ENCODE measurements around the gene MC1R. TPM values are rescaled to one million over a fixed set of nuclear protein-coding genes. Genes with fewer than 3 reads are reported as not detected.

Gene MC1R
- total RNA-seq (2021) = 3.4 to 3.8 TPM (median 3.5 TPM) in 3 replicates
- Bru-seq, nascent RNA = percentile 33 among the genes with signal in this experiment
- long read RNA-seq, experiment 1, transcript MC1R-202 (1 exons, 3,099 nt) = major isoform, 9 of 9 reads
- long read RNA-seq, experiment 1, partial matches to known transcripts = 0 of 9 reads
- long read RNA-seq, experiment 1, other reads (novel, unspliced or antisense) = 0 of 9 reads
- long read RNA-seq, experiment 2, partial matches to known transcripts = 0 of 2 reads
- long read RNA-seq, experiment 2, other reads (novel, unspliced or antisense) = 0 of 2 reads
- long read RNA-seq, experiment 3 = 0 reads

GRCh38 chr16:89918453-89919347 lies at the start of gene MC1R:
MC1R (plus strand) TSS chr16:89918862; CDS start chr16:89919259, 397 bp downstream.
- no peaks in the 10 kb centered on the region for H3K36me3 Mint-ChIP-seq
- H3K4me3 Mint-ChIP-seq = peak within 1 kb of the TSS; percentile 75
- H3K9me3 Mint-ChIP-seq = no peaks in the 10 kb centered on the region
- DNase-seq (ENCODE audit: low spot score) (peak; percentile 48), ATAC-seq (peak; percentile 14)
- ChIA-PET CTCF (interaction anchor here (0.8 to 2.1 kb wide), 10 partner anchors 9 to 218 kb away, joined by 3 to 29 read pairs (median 4); partner anchors contain the start of gene SPIRE2), POLR2A (interaction anchor here (1.1 to 1.3 kb wide), 3 partner anchors 9 to 54 kb away, joined by 3 to 6 read pairs (median 5); no protein-coding TSS in a partner anchor)
- TF ChIP-seq JUN (CRISPR knock-in tag; IDR thresholded peaks at IDR 0.05) (no peak), SMAD4 (CRISPR knock-in tag; IDR thresholded peaks at IDR 0.05) (no peak), ZNF423 (CRISPR knock-in tag; IDR thresholded peaks at IDR 0.05) (peak; percentile 75), NR2C2 (CRISPR knock-in tag; IDR thresholded peaks at IDR 0.05) (no peak), GRHL2 (CRISPR knock-in tag; IDR thresholded peaks at IDR 0.05; ENCODE audit: insufficient replicate concordance, severe bottlenecking) (no peak), SMAD3 (CRISPR knock-in tag; IDR thresholded peaks at IDR 0.05; ENCODE audit: borderline replicate concordance) (no peak), ZNF232 (CRISPR knock-in tag; IDR thresholded peaks at IDR 0.05) (no peak), STAT6 (CRISPR knock-in tag; conservative IDR thresholded peaks at IDR 0.05; ENCODE audit: low read depth) (no peak), GABPB1 (CRISPR knock-in tag; IDR thresholded peaks at IDR 0.05) (peak; percentile 52; the same call in 1 of the 2 replicates), CBFB (CRISPR knock-in tag; IDR thresholded peaks at IDR 0.05; ENCODE audit: low read depth) (no peak)
- TF ChIP-seq, protein P1, sequence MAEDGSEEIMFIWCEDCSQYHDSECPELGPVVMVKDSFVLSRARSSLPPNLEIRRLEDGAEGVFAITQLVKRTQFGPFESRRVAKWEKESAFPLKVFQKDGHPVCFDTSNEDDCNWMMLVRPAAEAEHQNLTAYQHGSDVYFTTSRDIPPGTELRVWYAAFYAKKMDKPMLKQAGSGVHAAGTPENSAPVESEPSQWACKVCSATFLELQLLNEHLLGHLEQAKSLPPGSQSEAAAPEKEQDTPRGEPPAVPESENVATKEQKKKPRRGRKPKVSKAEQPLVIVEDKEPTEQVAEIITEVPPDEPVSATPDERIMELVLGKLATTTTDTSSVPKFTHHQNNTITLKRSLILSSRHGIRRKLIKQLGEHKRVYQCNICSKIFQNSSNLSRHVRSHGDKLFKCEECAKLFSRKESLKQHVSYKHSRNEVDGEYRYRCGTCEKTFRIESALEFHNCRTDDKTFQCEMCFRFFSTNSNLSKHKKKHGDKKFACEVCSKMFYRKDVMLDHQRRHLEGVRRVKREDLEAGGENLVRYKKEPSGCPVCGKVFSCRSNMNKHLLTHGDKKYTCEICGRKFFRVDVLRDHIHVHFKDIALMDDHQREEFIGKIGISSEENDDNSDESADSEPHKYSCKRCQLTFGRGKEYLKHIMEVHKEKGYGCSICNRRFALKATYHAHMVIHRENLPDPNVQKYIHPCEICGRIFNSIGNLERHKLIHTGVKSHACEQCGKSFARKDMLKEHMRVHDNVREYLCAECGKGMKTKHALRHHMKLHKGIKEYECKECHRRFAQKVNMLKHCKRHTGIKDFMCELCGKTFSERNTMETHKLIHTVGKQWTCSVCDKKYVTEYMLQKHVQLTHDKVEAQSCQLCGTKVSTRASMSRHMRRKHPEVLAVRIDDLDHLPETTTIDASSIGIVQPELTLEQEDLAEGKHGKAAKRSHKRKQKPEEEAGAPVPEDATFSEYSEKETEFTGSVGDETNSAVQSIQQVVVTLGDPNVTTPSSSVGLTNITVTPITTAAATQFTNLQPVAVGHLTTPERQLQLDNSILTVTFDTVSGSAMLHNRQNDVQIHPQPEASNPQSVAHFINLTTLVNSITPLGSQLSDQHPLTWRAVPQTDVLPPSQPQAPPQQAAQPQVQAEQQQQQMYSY (CRISPR knock-in tag; IDR thresholded peaks at IDR 0.05) = no peak
- TF ChIP-seq, protein P2, sequence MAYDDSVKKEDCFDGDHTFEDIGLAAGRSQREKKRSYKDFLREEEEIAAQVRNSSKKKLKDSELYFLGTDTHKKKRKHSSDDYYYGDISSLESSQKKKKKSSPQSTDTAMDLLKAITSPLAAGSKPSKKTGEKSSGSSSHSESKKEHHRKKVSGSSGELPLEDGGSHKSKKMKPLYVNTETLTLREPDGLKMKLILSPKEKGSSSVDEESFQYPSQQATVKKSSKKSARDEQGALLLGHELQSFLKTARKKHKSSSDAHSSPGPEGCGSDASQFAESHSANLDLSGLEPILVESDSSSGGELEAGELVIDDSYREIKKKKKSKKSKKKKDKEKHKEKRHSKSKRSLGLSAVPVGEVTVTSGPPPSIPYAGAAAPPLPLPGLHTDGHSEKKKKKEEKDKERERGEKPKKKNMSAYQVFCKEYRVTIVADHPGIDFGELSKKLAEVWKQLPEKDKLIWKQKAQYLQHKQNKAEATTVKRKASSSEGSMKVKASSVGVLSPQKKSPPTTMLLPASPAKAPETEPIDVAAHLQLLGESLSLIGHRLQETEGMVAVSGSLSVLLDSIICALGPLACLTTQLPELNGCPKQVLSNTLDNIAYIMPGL (CRISPR knock-in tag; IDR thresholded peaks at IDR 0.05) = no peak
- TF ChIP-seq, protein P3, sequence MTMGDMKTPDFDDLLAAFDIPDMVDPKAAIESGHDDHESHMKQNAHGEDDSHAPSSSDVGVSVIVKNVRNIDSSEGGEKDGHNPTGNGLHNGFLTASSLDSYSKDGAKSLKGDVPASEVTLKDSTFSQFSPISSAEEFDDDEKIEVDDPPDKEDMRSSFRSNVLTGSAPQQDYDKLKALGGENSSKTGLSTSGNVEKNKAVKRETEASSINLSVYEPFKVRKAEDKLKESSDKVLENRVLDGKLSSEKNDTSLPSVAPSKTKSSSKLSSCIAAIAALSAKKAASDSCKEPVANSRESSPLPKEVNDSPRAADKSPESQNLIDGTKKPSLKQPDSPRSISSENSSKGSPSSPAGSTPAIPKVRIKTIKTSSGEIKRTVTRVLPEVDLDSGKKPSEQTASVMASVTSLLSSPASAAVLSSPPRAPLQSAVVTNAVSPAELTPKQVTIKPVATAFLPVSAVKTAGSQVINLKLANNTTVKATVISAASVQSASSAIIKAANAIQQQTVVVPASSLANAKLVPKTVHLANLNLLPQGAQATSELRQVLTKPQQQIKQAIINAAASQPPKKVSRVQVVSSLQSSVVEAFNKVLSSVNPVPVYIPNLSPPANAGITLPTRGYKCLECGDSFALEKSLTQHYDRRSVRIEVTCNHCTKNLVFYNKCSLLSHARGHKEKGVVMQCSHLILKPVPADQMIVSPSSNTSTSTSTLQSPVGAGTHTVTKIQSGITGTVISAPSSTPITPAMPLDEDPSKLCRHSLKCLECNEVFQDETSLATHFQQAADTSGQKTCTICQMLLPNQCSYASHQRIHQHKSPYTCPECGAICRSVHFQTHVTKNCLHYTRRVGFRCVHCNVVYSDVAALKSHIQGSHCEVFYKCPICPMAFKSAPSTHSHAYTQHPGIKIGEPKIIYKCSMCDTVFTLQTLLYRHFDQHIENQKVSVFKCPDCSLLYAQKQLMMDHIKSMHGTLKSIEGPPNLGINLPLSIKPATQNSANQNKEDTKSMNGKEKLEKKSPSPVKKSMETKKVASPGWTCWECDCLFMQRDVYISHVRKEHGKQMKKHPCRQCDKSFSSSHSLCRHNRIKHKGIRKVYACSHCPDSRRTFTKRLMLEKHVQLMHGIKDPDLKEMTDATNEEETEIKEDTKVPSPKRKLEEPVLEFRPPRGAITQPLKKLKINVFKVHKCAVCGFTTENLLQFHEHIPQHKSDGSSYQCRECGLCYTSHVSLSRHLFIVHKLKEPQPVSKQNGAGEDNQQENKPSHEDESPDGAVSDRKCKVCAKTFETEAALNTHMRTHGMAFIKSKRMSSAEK (CRISPR knock-in tag; IDR thresholded peaks at IDR 0.05; ENCODE audit: borderline replicate concordance) = no peak
- H3K4me1 Mint-ChIP-seq = peaks cover 19% of the 10 kb centered on the region
- peaks cover 33% of the 10 kb centered on the region for H3K27me3 Mint-ChIP-seq (ENCODE audit: low read depth)
- no peak within 1 kb of the TSS for H3K27ac Mint-ChIP-seq

Data from WTC11 (cell line).